GM21576 (cell line): ENCODE measurements around the gene LRMDA.
"Not testable (repeated sequence)": the region's sequence is repeated elsewhere in the genome, so short reads cannot be mapped to it uniquely, and the experiment has no call there.

Experiments
- ATAC-seq: cut with Tn5 transposase; IDR thresholded peaks from one replicate; pipeline ENCODE4 v1.9.1; 2021; ENCODE audit warnings: mild to moderate bottlenecking, moderate library complexity; ENCODE audit not compliant: unreplicated experiment

LRMDA gene

GRCh38 chr10:75502389-75502788 lies 71.0 kb downstream of the LRMDA start:
- no peak for ATAC-seq

DNA sequence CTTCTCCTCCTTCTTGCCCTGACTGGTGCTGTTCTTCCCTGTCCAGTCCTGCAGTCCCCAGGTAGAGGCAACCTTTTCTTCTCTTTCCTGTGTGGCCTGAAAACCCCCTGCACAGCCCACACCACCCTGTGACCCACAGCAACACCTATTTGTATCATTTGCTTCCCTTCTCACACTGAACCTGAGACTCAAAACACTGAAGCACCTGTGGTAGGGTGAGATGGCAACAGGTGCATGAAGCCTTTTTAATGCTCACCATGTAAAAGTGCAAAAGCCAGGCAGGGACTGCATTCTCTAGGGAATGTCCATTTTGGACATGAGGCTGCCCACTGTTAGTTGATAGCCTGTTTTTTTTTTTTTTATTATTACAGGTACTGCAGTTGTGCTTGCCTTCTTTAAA lies 71.4 kb downstream of the LRMDA start:
- no peak for ATAC-seq

DNA sequence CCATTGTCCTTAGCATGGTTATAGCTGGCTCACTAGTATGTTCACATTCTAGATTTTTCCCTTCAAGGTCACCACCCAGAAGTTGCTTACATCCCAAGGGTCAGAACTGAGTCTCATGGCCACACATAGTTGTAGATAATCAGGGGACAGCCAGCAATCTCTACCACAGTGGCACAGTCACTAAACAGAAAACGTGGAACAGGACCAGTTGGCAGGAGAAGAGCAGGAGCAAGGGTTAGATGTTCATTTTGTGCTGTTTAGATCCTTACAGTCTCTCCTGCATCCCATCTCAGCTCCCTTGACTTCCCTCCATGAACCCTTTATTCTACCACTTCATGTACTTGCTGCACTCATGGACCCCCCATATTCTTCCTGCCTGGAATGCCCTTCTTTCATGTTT lies 73.9 kb downstream of the LRMDA start:
- no peak for ATAC-seq

GRCh38 chr10:75505840-75506506 lies 74.5 kb downstream of the LRMDA start:
- ATAC-seq: no peak

- no peak for ATAC-seq
Observed at GRCh38 chr10:75506930-75507329, 75.5 kb downstream of the LRMDA start.

- ATAC-seq: no peak
Observed at GRCh38 chr10:75507469-75507868, 76.0 kb downstream of the LRMDA start.

GRCh38 chr10:75508239-75508813 lies 76.9 kb downstream of the LRMDA start:
- ATAC-seq: no peak

- no peak for ATAC-seq
Observed at GRCh38 chr10:75508814-75509306, 77.4 kb downstream of the LRMDA start.

DNA sequence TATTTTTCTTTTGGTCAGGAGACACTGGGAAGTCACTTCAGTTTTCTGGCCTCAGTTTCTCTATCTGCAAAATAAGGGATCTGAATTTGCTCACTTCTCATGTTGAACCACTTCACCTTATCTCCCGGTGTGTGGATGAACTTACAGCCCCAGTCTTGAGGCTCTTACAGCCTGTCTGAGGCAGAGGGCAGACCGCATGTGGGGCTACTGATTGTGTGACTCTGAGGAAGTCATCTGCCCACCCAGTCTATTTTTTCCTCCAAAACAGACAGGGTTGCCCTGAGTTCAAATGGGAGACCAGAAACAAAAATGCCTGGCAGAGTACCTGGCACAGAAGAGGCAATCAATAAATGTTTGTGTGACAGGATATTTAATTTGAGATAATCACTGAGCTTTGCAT lies 78.3 kb downstream of the LRMDA start:
- ATAC-seq: no peak

DNA sequence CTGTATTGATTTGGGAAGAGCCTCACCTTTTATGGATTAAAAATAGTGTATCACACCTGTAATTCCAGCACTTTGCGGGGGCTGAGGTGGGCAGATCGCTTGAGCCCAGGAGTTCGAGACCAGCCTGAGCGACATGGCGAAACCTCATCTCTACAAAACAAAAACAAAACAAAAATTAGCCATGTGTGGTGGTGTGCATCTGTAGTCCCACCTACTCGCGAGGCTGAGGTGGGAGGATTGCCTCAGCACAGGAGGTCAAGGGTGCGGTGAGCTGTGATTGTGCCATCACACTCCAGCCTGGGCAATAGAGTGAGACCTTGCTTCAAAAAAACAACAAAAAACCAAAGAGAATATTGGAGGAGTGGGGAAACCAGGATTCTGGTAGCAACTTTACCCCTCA lies 79.6 kb downstream of the LRMDA start:
- no peak for ATAC-seq

GRCh38 chr10:75512203-75512933 lies 80.9 kb downstream of the LRMDA start:
- no peak for ATAC-seq

DNA sequence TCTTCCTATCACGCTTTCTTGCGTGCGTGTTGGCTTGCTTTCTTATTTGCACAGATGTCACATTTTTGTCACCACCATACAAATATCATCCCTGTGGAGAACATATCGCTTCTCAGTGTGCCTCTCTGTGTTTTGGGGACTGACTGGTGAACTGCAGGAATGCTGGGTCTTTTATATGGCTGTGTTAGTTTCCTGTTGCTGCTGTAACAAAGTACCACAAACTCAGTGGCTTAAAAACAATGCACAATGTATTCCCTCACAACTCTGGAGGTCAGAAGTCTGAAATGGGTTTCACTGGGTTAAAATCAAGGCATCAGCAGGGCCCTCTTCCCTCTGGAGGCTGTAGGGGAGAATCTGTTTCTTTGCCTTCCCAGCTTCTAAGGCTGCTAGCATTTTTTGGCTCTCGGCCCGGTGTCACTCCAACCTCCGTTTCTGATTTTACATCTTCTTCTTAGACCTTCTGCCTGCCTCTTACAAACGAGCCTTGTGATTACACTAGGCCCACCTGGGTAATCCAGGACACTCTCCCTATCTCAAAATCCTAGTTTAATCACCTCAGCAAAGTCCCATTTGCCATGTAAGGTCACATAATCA lies 82.0 kb downstream of the LRMDA start:
- ATAC-seq: no peak

- ATAC-seq: no peak
Observed at GRCh38 chr10:75514830-75515229, 83.4 kb downstream of the LRMDA start.

GRCh38 chr10:75516154-75516553 lies 84.7 kb downstream of the LRMDA start:
- not testable (repeated sequence) for ATAC-seq

DNA sequence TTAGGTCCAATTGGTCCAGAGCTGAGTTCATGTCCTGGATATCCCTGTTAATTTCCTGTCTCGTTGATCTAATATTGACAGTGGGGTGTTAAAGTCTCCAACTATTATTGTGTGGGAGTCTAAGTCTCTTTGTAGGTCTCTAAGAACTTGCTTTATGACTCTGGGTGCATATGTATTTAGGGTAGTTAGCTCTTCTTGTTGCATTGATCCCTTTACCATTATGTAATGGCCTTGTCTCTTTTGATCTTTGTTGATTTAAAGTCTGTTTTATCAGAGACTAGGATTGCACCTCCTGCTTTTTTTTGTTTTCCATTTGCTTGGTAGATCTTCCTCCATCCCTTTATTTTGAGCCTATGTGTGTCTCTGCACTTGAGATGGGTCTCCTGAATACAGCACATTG lies 87.8 kb downstream of the LRMDA start:
- ATAC-seq: not testable (repeated sequence)

DNA sequence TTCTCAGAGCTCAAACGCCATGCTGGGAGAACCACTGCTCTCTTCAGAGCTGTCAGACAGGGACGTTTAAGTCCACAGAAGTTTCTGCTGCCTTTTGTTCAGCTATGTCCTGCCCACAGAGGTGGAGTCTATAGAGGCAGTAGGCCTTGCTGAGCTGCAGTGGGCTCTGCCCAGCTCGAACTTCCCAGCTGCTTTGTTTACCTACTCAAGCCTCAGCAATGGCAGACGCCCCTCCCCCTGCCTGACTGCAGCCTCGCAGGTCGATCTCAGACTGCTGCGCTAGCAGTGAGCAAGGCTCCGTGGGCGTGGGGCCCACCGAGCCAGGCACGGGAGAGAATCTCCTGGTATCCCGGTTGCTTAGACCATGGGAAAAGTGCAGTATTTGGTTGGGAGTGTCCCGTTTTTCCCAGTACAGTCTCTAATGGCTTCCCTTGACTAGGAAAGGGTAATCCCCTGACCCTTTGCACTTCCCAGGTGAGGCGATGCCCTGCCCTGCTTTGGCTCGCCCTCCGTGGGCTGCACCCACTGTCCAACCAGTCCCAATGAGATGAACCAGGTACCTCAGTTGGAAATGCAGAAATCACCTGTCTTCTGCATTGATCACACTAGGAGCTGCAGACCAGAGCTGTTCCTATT lies 89.9 kb downstream of the LRMDA start:
- not testable (repeated sequence) for ATAC-seq

GRCh38 chr10:75525067-75525466 lies 93.6 kb downstream of the LRMDA start:
- no peak for ATAC-seq

- ATAC-seq: no peak
Observed at GRCh38 chr10:75525646-75526045, 94.2 kb downstream of the LRMDA start.

- ATAC-seq: no peak
Observed at GRCh38 chr10:75527542-75527941, 96.1 kb downstream of the LRMDA start.

- no peak for ATAC-seq
Observed at GRCh38 chr10:75528392-75528791, 97.0 kb downstream of the LRMDA start.

- no peak for ATAC-seq
Observed at GRCh38 chr10:75530299-75530698, 98.9 kb downstream of the LRMDA start.
